ENCODE data around the gene TSC2.
"Not testable (repeated sequence)": the region's sequence is repeated elsewhere in the genome, so short reads cannot be mapped to it uniquely, and the experiment has no call there.

TSC2 gene

GRCh38 chr16:2011726-2012125 lies 36.1 kb upstream of the TSC2 start:
- not testable (repeated sequence) for H3K9me3 ChIP-seq (ENCODE audit: control insufficient read depth, insufficient read depth, low read length); DNase-seq (ENCODE audit: low read depth, low spot score); H3K27me3 ChIP-seq (ENCODE audit: control insufficient read depth, insufficient read depth, low read length); H3K4me1 ChIP-seq (ENCODE audit: control insufficient read depth, insufficient read depth, low read length); H3K27ac ChIP-seq (ENCODE audit: low read length); H3K36me3 ChIP-seq (ENCODE audit: control insufficient read depth, insufficient read depth, low read length); H3K4me3 ChIP-seq (ENCODE audit: low read length)
- WGBS (ENCODE audit: insufficient coverage, insufficient read length) = no CpG with 5 or more reads among the region's 9 CpGs

- no CpG with 5 or more reads among the region's 15 CpGs for WGBS (ENCODE audit: insufficient coverage, insufficient read length)
- no peak for DNase-seq (ENCODE audit: low read depth, low spot score)
- no peaks in the 10 kb centered on the region for H3K27me3 ChIP-seq (ENCODE audit: control insufficient read depth, insufficient read depth, low read length)
- no peaks in the 10 kb centered on the region for H3K9me3 ChIP-seq (ENCODE audit: control insufficient read depth, insufficient read depth, low read length)
- no peak overlapping the region for H3K4me3 ChIP-seq (ENCODE audit: low read length)
- H3K36me3 ChIP-seq (ENCODE audit: control insufficient read depth, insufficient read depth, low read length) = no peaks in the 10 kb centered on the region
- no peak overlapping the region for H3K27ac ChIP-seq (ENCODE audit: low read length)
- H3K4me1 ChIP-seq (ENCODE audit: control insufficient read depth, insufficient read depth, low read length) = no peaks in the 10 kb centered on the region; the same call in 1 of the 2 replicates
These were observed 34.3 kb upstream of the TSC2 start for GRCh38 chr16:2013527-2013926.

DNA sequence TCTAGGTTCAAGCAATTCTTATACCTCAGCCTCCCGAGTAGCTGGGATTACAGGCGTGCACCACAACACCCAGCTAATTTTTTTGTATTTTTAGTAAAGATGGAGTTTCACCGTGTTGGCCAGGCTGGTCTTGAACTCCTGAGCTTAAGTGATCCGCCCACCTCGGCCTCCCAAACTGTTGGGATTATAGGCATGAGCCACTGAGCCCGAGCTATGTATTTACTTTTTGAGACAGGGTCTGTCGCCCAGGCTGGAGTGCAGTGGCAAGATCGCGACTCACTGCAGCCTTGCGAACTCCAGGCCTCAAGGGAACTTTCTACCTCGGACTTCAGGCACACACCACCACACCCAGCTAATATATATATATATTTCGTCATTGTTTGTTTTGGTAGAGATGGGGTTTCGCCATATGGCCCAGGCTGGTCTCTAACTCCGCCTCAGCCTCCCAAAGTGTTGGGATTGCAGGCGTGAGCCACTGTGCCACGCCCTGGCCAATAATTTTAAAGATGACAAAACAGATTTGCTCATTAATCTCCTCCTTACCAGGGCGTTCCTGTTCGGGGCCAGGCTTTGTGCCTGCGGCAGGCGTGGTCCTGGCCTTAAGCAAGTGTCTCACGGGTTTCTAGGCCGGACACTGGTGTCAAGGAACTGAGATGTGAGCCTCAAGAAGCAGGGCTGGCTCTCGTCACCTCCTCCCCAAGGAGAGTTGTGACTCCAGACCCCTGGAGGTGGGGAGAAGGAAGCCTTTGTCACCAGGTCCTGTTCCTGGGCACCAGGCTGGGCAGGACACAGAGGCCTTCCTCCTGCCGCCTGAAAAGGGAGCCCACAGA lies 32.5 kb upstream of the TSC2 start:
- Histone ChIP-seq H3K36me3 (ENCODE audit: control insufficient read depth, insufficient read depth, low read length) (no peaks in the 10 kb centered on the region), H3K4me3 (ENCODE audit: low read length) (no peak overlapping the region), H3K4me1 (ENCODE audit: control insufficient read depth, insufficient read depth, low read length) (no peaks in the 10 kb centered on the region; the same call in 1 of the 2 replicates), H3K27ac (ENCODE audit: low read length) (no peak overlapping the region), H3K27me3 (ENCODE audit: control insufficient read depth, insufficient read depth, low read length) (peaks cover 12% of the 10 kb centered on the region; the same call in 1 of the 2 replicates), H3K9me3 (ENCODE audit: control insufficient read depth, insufficient read depth, low read length) (no peaks in the 10 kb centered on the region)
- no CpG with 5 or more reads among the region's 24 CpGs for WGBS (ENCODE audit: insufficient coverage, insufficient read length)
- no peak for DNase-seq (ENCODE audit: low read depth, low spot score)

DNA sequence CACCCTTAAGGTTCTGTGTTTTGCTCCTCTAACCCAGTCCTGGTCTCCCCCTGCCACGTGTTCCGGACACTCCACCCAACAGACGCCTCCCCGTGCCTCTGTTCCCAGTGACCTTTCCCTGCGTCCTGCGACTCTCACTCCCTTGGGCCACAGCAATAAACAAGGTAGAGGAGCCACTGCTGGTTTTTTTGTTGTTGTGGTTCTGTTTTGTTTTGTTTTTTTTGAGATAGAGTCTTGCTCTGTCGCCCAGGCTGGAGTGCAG lies 31.9 kb upstream of the TSC2 start:
- no CpG with 5 or more reads among the region's 7 CpGs for WGBS (ENCODE audit: insufficient coverage, insufficient read length)
- Histone ChIP-seq H3K4me3 (ENCODE audit: low read length) (no peak overlapping the region), H3K27me3 (ENCODE audit: control insufficient read depth, insufficient read depth, low read length) (peaks cover 14% of the 10 kb centered on the region), H3K9me3 (ENCODE audit: control insufficient read depth, insufficient read depth, low read length) (no peaks in the 10 kb centered on the region), H3K4me1 (ENCODE audit: control insufficient read depth, insufficient read depth, low read length) (no peaks in the 10 kb centered on the region), H3K36me3 (ENCODE audit: control insufficient read depth, insufficient read depth, low read length) (no peaks in the 10 kb centered on the region), H3K27ac (ENCODE audit: low read length) (no peak overlapping the region)
- DNase-seq (ENCODE audit: low read depth, low spot score) = no peak

DNA sequence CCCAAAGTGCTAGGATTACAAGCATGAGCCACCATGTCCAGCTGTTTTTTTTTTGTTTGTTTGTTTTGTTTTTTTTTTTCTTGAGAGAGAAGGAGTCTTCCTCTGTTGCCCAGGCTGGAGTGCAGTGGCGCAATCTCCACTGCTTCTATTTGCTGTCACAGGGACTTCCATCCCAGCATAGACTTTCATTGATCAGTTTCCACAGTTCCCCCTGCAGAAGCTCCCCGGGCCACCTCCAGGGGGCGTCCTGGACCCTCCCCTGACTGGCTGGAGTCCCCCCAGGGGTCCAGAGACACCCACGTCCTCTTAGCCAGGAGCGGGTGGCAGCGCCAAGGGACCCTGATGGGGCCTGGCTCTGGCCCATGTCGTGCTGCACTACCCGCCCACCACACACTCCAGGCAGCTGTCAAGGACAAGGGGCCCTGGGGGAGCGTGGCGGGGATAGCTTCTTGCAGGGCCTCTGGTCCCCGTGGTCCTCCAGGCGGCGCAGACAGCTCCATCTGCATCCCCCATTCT lies 31.3 kb upstream of the TSC2 start:
- DNase-seq (ENCODE audit: low read depth, low spot score) = no peak
- no peaks in the 10 kb centered on the region for H3K4me1 ChIP-seq (ENCODE audit: control insufficient read depth, insufficient read depth, low read length)
- no peak overlapping the region for H3K4me3 ChIP-seq (ENCODE audit: low read length)
- no peaks in the 10 kb centered on the region for H3K36me3 ChIP-seq (ENCODE audit: control insufficient read depth, insufficient read depth, low read length)
- no peak overlapping the region for H3K27ac ChIP-seq (ENCODE audit: low read length)
- no CpG with 5 or more reads among the region's 13 CpGs for WGBS (ENCODE audit: insufficient coverage, insufficient read length)
- H3K27me3 ChIP-seq (ENCODE audit: control insufficient read depth, insufficient read depth, low read length) = peaks cover 17% of the 10 kb centered on the region
- H3K9me3 ChIP-seq (ENCODE audit: control insufficient read depth, insufficient read depth, low read length) = no peaks in the 10 kb centered on the region

- WGBS (ENCODE audit: insufficient coverage, insufficient read length) = no CpG with 5 or more reads among the region's 33 CpGs
- Histone ChIP-seq H3K27ac (ENCODE audit: low read length) (no peak within 1 kb of the TSS), H3K27me3 (ENCODE audit: control insufficient read depth, insufficient read depth, low read length) (peaks cover 17% of the 10 kb centered on the region), H3K36me3 (ENCODE audit: control insufficient read depth, insufficient read depth, low read length) (no peaks in the 10 kb centered on the region), H3K4me1 (ENCODE audit: control insufficient read depth, insufficient read depth, low read length) (no peaks in the 10 kb centered on the region), H3K9me3 (ENCODE audit: control insufficient read depth, insufficient read depth, low read length) (no peaks in the 10 kb centered on the region), H3K4me3 (ENCODE audit: low read length) (peak within 1 kb of the TSS; percentile 33; the same call in 1 of the 2 replicates)
- no peak for DNase-seq (ENCODE audit: low read depth, low spot score)
These were observed 28.3 kb upstream of the TSC2 start, which contains the start of gene NPW for GRCh38 chr16:2019518-2019920. NPW (plus strand) TSS chr16:2019785.

DNA sequence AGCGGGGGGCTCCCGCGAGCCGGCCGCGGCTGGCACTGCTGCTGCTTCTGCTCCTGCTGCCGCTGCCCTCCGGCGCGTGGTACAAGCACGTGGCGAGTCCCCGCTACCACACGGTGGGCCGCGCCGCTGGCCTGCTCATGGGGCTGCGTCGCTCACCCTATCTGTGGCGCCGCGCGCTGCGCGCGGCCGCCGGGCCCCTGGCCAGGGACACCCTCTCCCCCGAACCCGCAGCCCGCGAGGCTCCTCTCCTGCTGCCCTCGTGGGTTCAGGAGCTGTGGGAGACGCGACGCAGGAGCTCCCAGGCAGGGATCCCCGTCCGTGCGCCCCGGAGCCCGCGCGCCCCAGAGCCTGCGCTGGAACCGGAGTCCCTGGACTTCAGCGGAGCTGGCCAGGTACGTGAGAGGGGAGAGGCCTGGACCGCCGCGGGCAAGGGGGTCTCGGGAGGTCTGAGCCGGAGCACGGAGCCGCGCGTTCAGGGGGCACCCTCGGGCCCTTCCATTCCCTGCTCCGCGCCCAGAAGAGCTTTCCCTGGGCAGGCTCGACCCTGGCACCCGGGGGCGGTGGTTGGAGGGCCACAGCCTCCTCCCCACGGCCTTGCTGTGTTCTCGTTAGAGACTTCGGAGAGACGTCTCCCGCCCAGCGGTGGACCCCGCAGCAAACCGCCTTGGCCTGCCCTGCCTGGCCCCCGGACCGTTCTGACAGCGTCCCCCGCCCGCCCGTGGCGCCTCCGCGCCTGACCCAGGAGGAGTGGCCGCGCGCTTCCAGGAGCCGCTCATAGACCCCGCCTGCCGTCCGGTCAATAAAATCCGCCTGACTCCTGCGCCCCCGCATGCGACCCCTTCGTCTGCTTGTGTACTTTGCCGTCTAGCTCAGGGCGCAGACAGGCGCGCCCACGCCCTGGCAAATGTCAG lies 27.6 kb upstream of the TSC2 start:
- no peak for DNase-seq (ENCODE audit: low read depth, low spot score)
- H3K27me3 ChIP-seq (ENCODE audit: control insufficient read depth, insufficient read depth, low read length) = peaks cover 17% of the 10 kb centered on the region
- H3K27ac ChIP-seq (ENCODE audit: low read length) = no peak overlapping the region
- H3K4me3 ChIP-seq (ENCODE audit: low read length) = peak overlapping the region; percentile 33; the same call in 1 of the 2 replicates
- no peaks in the 10 kb centered on the region for H3K36me3 ChIP-seq (ENCODE audit: control insufficient read depth, insufficient read depth, low read length)
- H3K4me1 ChIP-seq (ENCODE audit: control insufficient read depth, insufficient read depth, low read length) = no peaks in the 10 kb centered on the region
- WGBS (ENCODE audit: insufficient coverage, insufficient read length) = no CpG with 5 or more reads among the region's 96 CpGs
- no peaks in the 10 kb centered on the region for H3K9me3 ChIP-seq (ENCODE audit: control insufficient read depth, insufficient read depth, low read length)

DNA sequence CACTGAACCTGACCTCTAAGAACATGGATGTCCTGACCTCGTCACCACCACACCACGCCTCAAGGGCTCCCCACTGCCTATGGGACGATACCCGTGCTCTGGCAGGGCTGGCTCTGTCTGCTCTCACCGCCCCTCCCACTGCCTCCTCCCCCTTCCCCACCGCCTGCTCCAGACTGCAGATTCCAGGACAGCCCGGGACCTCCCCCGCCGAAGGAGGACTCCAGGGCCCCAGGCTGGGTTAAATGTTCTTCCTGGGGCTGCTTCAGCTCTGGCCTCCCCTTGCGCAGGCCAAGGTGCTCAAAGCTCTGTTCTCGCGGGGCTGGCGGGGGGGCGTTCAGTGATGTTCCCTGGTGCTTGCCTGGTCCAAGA lies 25.1 kb upstream of the TSC2 start:
- no CpG with 5 or more reads among the region's 14 CpGs for WGBS (ENCODE audit: insufficient coverage, insufficient read length)
- Histone ChIP-seq H3K4me3 (ENCODE audit: low read length) (peak overlapping the region; percentile 2; the same call in 1 of the 2 replicates), H3K27me3 (ENCODE audit: control insufficient read depth, insufficient read depth, low read length) (peaks cover 20% of the 10 kb centered on the region), H3K27ac (ENCODE audit: low read length) (no peak overlapping the region), H3K36me3 (ENCODE audit: control insufficient read depth, insufficient read depth, low read length) (no peaks in the 10 kb centered on the region), H3K4me1 (ENCODE audit: control insufficient read depth, insufficient read depth, low read length) (peaks cover 3% of the 10 kb centered on the region; the same call in 1 of the 2 replicates), H3K9me3 (ENCODE audit: control insufficient read depth, insufficient read depth, low read length) (no peaks in the 10 kb centered on the region)
- no peak for DNase-seq (ENCODE audit: low read depth, low spot score)

DNA sequence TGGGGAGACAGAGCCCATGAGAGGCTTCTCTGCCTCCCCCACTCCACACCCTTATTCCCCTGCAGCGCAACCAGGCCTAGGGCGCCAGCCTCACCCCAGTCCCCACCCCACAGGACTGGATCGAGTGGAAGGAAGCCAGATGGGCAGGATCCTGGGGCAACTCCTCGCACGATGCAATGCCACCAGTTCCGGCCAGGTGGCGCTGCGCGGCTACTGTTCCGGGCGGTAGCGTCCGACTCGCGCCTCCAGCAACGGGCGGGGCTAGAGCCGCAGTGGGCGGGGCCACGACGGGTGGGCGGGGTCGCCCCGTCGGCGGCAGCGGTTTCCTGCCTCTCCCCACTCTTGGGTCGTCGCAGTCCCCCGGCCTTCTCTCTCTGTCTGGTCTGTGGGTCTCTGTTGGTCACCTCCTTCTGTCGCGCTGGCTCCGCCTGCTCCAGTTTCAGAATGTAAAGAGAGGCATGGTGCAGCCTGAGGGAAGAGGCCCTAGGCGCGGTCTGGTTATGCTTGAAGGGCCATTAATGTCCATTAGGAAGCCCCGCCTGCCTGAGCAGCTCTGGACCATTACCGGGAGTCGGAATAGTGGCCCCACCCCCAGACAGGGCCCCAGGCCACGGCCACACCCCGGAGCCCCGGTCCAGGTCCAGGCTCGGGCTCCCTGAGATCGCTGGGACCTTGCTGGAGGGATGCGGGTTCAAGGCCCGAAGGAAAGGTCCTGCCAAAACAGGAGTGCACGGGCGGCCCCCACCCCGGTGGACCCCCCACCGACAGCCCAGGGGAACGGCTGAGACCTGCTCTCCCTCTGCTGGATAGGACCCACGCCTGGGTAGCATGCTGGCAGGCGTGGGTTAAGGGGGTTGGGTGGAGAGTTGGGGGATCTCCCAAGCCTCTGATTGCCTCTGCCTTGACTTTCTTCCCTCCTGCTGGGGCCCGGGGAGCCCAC lies 24.4 kb upstream of the TSC2 start:
- no peaks in the 10 kb centered on the region for H3K36me3 ChIP-seq (ENCODE audit: control insufficient read depth, insufficient read depth, low read length)
- H3K27me3 ChIP-seq (ENCODE audit: control insufficient read depth, insufficient read depth, low read length) = peaks cover 20% of the 10 kb centered on the region
- WGBS (ENCODE audit: insufficient coverage, insufficient read length) = no CpG with 5 or more reads among the region's 53 CpGs
- H3K27ac ChIP-seq (ENCODE audit: low read length) = no peak overlapping the region
- peaks cover 3% of the 10 kb centered on the region; the same call in 1 of the 2 replicates for H3K4me1 ChIP-seq (ENCODE audit: control insufficient read depth, insufficient read depth, low read length)
- no peaks in the 10 kb centered on the region for H3K9me3 ChIP-seq (ENCODE audit: control insufficient read depth, insufficient read depth, low read length)
- H3K4me3 ChIP-seq (ENCODE audit: low read length) = peak overlapping the region; percentile 41; the same call in 1 of the 2 replicates
- DNase-seq (ENCODE audit: low read depth, low spot score) = peak; percentile 91
